ENCODE measurements around the gene AGFG2.
A peak's percentile ranks its signal among the peaks of the same experiment; 100 is the strongest.

The AGFG2 gene

GRCh38 chr7:100573691-100574361 lies 34.8 kb downstream of the AGFG2 start, which contains the start of gene SAP25:
TSS of gene SAP25 (minus strand) at chr7:100573900. CDS start at chr7:100573742, 158 bp downstream.
- DNase-seq, result no peak

GRCh38 chr7:100574362-100575205 lies 35.6 kb downstream of the AGFG2 start:
- DNase-seq, result no peak

- DNase-seq, result no peak
Measured at GRCh38 chr7:100575206-100575631, 36.2 kb downstream of the AGFG2 start.

- DNase-seq, result no peak
Measured at GRCh38 chr7:100575746-100576383, 36.9 kb downstream of the AGFG2 start.

GRCh38 chr7:100576384-100576993 lies 37.5 kb downstream of the AGFG2 start:
- DNase-seq, result no peak

- no peak for DNase-seq
Measured at GRCh38 chr7:100577103-100577502, 38.1 kb downstream of the AGFG2 start.

- DNase-seq, result no peak
Measured at GRCh38 chr7:100577507-100577906, 38.5 kb downstream of the AGFG2 start.

- DNase-seq, result no peak
Measured at GRCh38 chr7:100578246-100579183, 39.5 kb downstream of the AGFG2 start.

GRCh38 chr7:100580466-100581283 lies 41.7 kb downstream of the AGFG2 start:
- DNase-seq, result no peak

- no peak for DNase-seq
Measured at GRCh38 chr7:100582041-100582579, 43.1 kb downstream of the AGFG2 start.

- no peak for DNase-seq
Measured at GRCh38 chr7:100582650-100583049, 43.6 kb downstream of the AGFG2 start.

GRCh38 chr7:100583132-100584053 lies 44.4 kb downstream of the AGFG2 start:
- no peak for DNase-seq

- DNase-seq, result no peak
Measured at GRCh38 chr7:100584054-100584682, 45.2 kb downstream of the AGFG2 start.

- no peak for DNase-seq
Measured at GRCh38 chr7:100584683-100585510, 45.9 kb downstream of the AGFG2 start.

GRCh38 chr7:100585511-100586265 lies 46.7 kb downstream of the AGFG2 start, which contains the start of gene LRCH4:
TSS of gene LRCH4 (minus strand) at chr7:100586129. CDS start at chr7:100586100, 29 bp downstream.
- no peak for DNase-seq

- peak; percentile 99 for DNase-seq
Measured at GRCh38 chr7:100586266-100587025, 47.4 kb downstream of the AGFG2 start, which contains the start of gene FBXO24. TSS of gene FBXO24 (plus strand) at chr7:100586328. CDS start at chr7:100586626, 298 bp downstream.
